Psoas muscle (tissue), 8 donors: ENCODE results near the gene SOX13. TPM values are rescaled to one million over a fixed set of nuclear protein-coding genes. Genes with fewer than 3 reads are reported as not detected.

ENCODE experiments used
- ATAC-seq, 4 donors: fragments of 200-7000 bp; cut with Tn5 transposase; one replicate each; pipeline ENCODE4 v1.9.1; 2020; ENCODE audit warnings: moderate library complexity in 3 of 4, mild to moderate bottlenecking in 2 of 4
- DNase-seq, 2 donors: peaks; one replicate each; pipeline ENCODE4 v3.0.0-alpha.2; 2020
- H3K27ac ChIP-seq: fragments of 200-600 bp; one replicate; pipeline ENCODE4 v1.8.0; 2022
- H3K27me3 ChIP-seq, 3 donors: fragments of 200-600 bp in 1 of 3; one replicate each; pipeline versions ENCODE4 v1.6.1 to v1.8.0; 2013 to 2022; ENCODE audit warnings: low read length in 2 of 3, mild to moderate bottlenecking in 2 of 3, moderate library complexity in 1 of 3; ENCODE audit not compliant: insufficient read depth in 3 of 3
- H3K36me3 ChIP-seq, 2 donors: fragments of 200-600 bp in 1 of 2; one replicate each; pipeline versions ENCODE4 v1.6.1 to v1.8.0; 2013 to 2022; ENCODE audit warnings: low read depth in 1 of 2, mild to moderate bottlenecking in 1 of 2, moderate library complexity in 1 of 2; ENCODE audit not compliant: insufficient read depth in 1 of 2
- H3K4me1 ChIP-seq: fragments of 200-600 bp; one replicate; pipeline ENCODE4 v1.8.0; 2022
- H3K4me3 ChIP-seq: fragments of 200-600 bp; one replicate; pipeline ENCODE4 v1.8.0; 2022; ENCODE audit warnings: mild to moderate bottlenecking
- H3K9me3 ChIP-seq: fragments of 200-600 bp; one replicate; pipeline ENCODE4 v1.8.0; 2022
- WGBS, 3 donors: extraction: QIAGEN DNeasy Blood & Tissue Kit; methylation state at CpG; one replicate each; pipeline versions ENCODE4 v1.1.6 to v1.1.7; 2013; 5-methylcytosine and 5-hydroxymethylcytosine counted together
- intact Hi-C, 2 donors: fragments of 100-400 bp; cut with DNase I; formaldehyde crosslinking; loops; one replicate each; pipeline versions ENCODE4 v1.11.0 to v1.14.2; 2022
- polyA plus RNA-seq, 3 donors: library from polyadenylated mRNA; stranded (reverse); fragments of 200-250 nt; gene quantifications; one replicate each; pipeline ENCODE4 v1.2.3, GENCODE V29; 2013
- total RNA-seq, 4 donors: library from RNA; stranded (reverse); fragmentation: NEBNext Ultra II Directional in 2 of 4; extraction: Animal tissue kit (Norgen Biotek cat#: 25700) in 2 of 4; gene quantifications; one replicate each; pipeline versions ENCODE4 v1.2.1 to v1.2.4, GENCODE V29; 2021 to 2023
- TF ChIP-seq, protein P1 (sequence below): fragments of 200-600 bp; IDR thresholded peaks from one replicate; pipeline ENCODE4 v1.8.0; 2022; ENCODE audit warnings: antibody characterized with exemption
- donor health status: healthy with polysubstance abuse.
- donor health status: DM: no; HTN: no; CAD: no; lungs with moderate emphysema.
- donor health status: Bipolar disorder and iron deficiency.
- donor health status: healthy.
- donor health status: DM: yes; HTN: yes; CAD: no.
- donor health status: DM: no; HTN: no; CAD: no.
- donor health status: DM: no; HTN: no; CAD: no.
- donor health status: DM: yes; HTN: yes; CAD: no.

The SOX13 gene
- total and polyA plus RNA-seq, 7 donors = 5.2 to 19.6 (median 9.4) TPM

GRCh38 chr1:204127597-204128242, 54.8 kb downstream of the SOX13 start:
- H3K4me1 ChIP-seq = peaks cover 21% of the 10 kb centered on the region
- intact Hi-C loops = loop anchor here (2.0 to 5.0 kb wide), 3 partner anchors 40 to 267 kb away; partner anchors contain the start of gene SNRPE (in 1 of the 2)

DNA sequence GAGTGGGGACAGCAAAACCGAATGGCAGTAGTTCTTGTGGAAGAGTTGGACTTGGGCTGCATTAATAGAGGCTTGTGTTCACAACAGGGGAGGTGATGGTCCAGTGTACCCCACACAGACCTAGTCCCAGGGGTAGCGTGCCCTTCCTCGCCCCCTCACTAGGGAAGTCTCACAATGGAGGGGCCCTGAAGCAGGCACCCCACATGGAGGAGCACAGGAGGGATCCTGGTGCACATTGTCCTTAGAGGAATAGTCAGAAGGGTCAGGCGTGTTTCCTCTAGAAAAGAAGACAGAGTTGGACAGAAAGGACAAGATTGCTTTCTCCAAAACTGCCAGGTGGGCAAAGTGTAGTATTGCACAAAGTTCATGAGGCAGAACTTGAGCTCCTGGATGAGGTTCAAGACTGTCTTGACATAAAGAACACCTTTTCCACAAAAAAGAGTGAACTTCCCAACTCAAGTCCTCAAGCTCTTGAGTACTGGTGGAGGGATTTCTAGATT, 55.6 kb downstream of the SOX13 start:
- Histone ChIP-seq H3K4me1 (peaks cover 21% of the 10 kb centered on the region), H3K4me3 (no peak overlapping the region), H3K9me3 (no peaks in the 10 kb centered on the region), H3K27ac (no peak overlapping the region), H3K27me3 (no peaks in the 10 kb centered on the region), H3K36me3 (peaks cover 0 to 30% of the 10 kb centered on the region in 2 donors)
- DNase-seq = no peak
- intact Hi-C loops = loop anchor here (2.0 to 5.0 kb wide), 3 partner anchors 41 to 268 kb away; partner anchors contain the start of gene SNRPE (in 1 of the 2)
- 69 to 87% (median 75%) methylated on average over 4 of the region's 4 CpGs for WGBS, 3 donors
- no peak for ATAC-seq
- TF ChIP-seq, protein P1, sequence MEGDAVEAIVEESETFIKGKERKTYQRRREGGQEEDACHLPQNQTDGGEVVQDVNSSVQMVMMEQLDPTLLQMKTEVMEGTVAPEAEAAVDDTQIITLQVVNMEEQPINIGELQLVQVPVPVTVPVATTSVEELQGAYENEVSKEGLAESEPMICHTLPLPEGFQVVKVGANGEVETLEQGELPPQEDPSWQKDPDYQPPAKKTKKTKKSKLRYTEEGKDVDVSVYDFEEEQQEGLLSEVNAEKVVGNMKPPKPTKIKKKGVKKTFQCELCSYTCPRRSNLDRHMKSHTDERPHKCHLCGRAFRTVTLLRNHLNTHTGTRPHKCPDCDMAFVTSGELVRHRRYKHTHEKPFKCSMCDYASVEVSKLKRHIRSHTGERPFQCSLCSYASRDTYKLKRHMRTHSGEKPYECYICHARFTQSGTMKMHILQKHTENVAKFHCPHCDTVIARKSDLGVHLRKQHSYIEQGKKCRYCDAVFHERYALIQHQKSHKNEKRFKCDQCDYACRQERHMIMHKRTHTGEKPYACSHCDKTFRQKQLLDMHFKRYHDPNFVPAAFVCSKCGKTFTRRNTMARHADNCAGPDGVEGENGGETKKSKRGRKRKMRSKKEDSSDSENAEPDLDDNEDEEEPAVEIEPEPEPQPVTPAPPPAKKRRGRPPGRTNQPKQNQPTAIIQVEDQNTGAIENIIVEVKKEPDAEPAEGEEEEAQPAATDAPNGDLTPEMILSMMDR = no peak

More at GRCh38 chr1:204127597-204128242, 54.8 kb downstream of the SOX13 start:
- TF ChIP-seq, protein P1 = peak; percentile 86
- 28 to 44% (median 35%) methylated on average over 5 of the region's 5 CpGs for WGBS, 3 donors
- Histone ChIP-seq H3K27ac (peak overlapping the region; percentile 46), H3K4me3 (no peak overlapping the region), H3K27me3 (no peaks in the 10 kb centered on the region), H3K36me3 (peaks cover 0 to 38% of the 10 kb centered on the region in 2 donors), H3K9me3 (no peaks in the 10 kb centered on the region)
- ATAC-seq (peak; percentile 49 to 79 (median 56)), DNase-seq (peak; percentile 61 to 82)

GRCh38 chr1:204128964-204129896, 56.3 kb downstream of the SOX13 start:
- peak overlapping the region; percentile 52 for H3K4me3 ChIP-seq
- ATAC-seq (peak; percentile 86 to 94 (median 90)), DNase-seq (peak; percentile 68 to 88)
- WGBS, 3 donors = 13 to 26% (median 15%) methylated on average over 23 to 29 of the region's 29 CpGs
- TF ChIP-seq, protein P1 = peak; percentile 95
- H3K27me3 ChIP-seq = no peaks in the 10 kb centered on the region
- H3K4me1 ChIP-seq = peaks cover 21% of the 10 kb centered on the region
- peaks cover 0 to 23% of the 10 kb centered on the region in 2 donors for H3K36me3 ChIP-seq
- H3K27ac ChIP-seq = no peak overlapping the region
- intact Hi-C loops = loop anchor here (1.0 to 5.0 kb wide), 5 partner anchors 42 to 268 kb away; partner anchors contain the start of gene SNRPE (in 2 of the 2)
- no peaks in the 10 kb centered on the region for H3K9me3 ChIP-seq

GRCh38 chr1:204130178-204130577, 57.3 kb downstream of the SOX13 start:
- DNase-seq (no peak), ATAC-seq (no peak)
- H3K27me3 ChIP-seq = no peaks in the 10 kb centered on the region
- peaks cover 21% of the 10 kb centered on the region for H3K4me1 ChIP-seq
- peaks cover 0 to 13% of the 10 kb centered on the region in 2 donors for H3K36me3 ChIP-seq
- H3K27ac ChIP-seq = no peak overlapping the region
- H3K9me3 ChIP-seq = no peaks in the 10 kb centered on the region
- intact Hi-C loops = no loop called here
- no peak overlapping the region for H3K4me3 ChIP-seq
- 31 to 66% (median 46%) methylated on average over 4 of the region's 4 CpGs for WGBS, 3 donors
- TF ChIP-seq, protein P1 = no peak
